Kidney epithelial cell (primary cell): ENCODE data around the gene LYRM9. TPM values are rescaled to one million over a fixed set of nuclear protein-coding genes. Genes with fewer than 3 reads are reported as not detected.

Experiments used
- DNase-seq: peaks from one replicate; pipeline ENCODE4 v3.0.0-alpha.2; 2010; ENCODE audit warnings: low read depth
- H3K27me3 ChIP-seq: 2 replicates; pipeline ENCODE4 v1.6.0; 2011; ENCODE audit warnings: low read length; ENCODE audit not compliant: control insufficient read depth, insufficient read depth
- H3K36me3 ChIP-seq: 2 replicates; pipeline ENCODE4 v1.5.1; 2011; ENCODE audit warnings: low read length; ENCODE audit not compliant: control insufficient read depth, insufficient read depth
- H3K4me3 ChIP-seq: 2 replicates; pipeline ENCODE4 v1.5.1; 2011; ENCODE audit warnings: low read depth, mild to moderate bottlenecking, control low read depth, low read length
- CTCF ChIP-seq: IDR thresholded peaks from 2 replicates; pipeline ENCODE4 v1.5.1; 2011; ENCODE audit warnings: mild to moderate bottlenecking, moderate library complexity, low read length, control low read depth, inconsistent platforms; ENCODE audit not compliant: insufficient read depth, poor library complexity, severe bottlenecking
- total RNA-seq: library from RNA; depleted of rRNA; stranded (reverse); fragments of >200 nt; gene quantifications from 2 replicates; pipeline ENCODE4 v1.2.3, GENCODE V29; 2015

The LYRM9 gene
- total RNA-seq, 1 donor from 2014 or later, result 5.0 TPM

- no peaks in the 10 kb centered on the region for H3K36me3 ChIP-seq
- no peak overlapping the region for H3K4me3 ChIP-seq
- no peak for TF ChIP-seq CTCF
- DNase-seq, result no peak
- H3K27me3 ChIP-seq, result no peaks in the 10 kb centered on the region
Observed at GRCh38 chr17:27868565-27868964, 24.6 kb downstream of the LYRM9 start.

- TF ChIP-seq CTCF, result no peak
- no peaks in the 10 kb centered on the region for H3K27me3 ChIP-seq
- H3K4me3 ChIP-seq, result no peak overlapping the region
- H3K36me3 ChIP-seq, result no peaks in the 10 kb centered on the region
- DNase-seq, result no peak
Observed at GRCh38 chr17:27862840-27863239, 30.3 kb downstream of the LYRM9 start.

GRCh38 chr17:27862004-27862403, 31.2 kb downstream of the LYRM9 start:
- DNase-seq, result no peak
- H3K36me3 ChIP-seq, result no peaks in the 10 kb centered on the region
- no peaks in the 10 kb centered on the region for H3K27me3 ChIP-seq
- TF ChIP-seq CTCF, result no peak
- no peak overlapping the region for H3K4me3 ChIP-seq

DNA sequence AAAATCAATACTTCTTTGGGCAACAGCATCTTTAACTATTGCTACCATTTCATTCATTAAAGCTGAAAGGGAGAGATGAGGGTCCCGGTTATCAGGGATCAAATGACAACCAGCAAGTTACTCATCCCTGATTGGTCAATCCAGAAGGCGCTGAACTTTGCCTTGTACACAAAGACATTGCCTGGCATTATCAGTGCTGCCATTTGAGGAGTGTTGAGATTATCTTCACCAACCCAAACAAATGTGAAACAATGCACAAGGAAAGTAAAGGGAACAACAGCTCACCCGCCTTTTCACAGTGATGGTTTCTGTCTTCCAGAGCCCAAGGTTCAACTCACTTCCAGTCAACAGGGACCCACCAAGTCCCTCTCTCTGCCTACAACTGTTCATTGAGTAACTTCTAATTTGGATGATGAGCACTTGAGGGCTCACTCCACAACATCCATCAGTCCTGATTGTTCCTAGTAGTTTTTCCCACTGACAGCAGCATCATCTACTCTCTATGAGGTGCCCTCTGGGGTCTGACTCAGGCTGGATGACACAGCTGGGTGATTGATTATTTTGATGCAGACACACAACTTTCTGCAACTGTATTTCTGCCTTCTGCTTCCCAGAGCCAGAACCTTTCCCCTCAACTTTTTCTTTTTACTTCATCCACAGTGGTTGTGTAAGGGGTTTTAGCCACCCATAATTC, 32.0 kb downstream of the LYRM9 start:
- no peak for TF ChIP-seq CTCF
- H3K4me3 ChIP-seq, result no peak overlapping the region
- DNase-seq, result no peak
- H3K36me3 ChIP-seq, result no peaks in the 10 kb centered on the region
- no peaks in the 10 kb centered on the region for H3K27me3 ChIP-seq

- no peak for DNase-seq
- no peak for TF ChIP-seq CTCF
- H3K27me3 ChIP-seq, result no peaks in the 10 kb centered on the region
- H3K4me3 ChIP-seq, result no peak overlapping the region
- H3K36me3 ChIP-seq, result no peaks in the 10 kb centered on the region
Observed at GRCh38 chr17:27858621-27859305, 34.4 kb downstream of the LYRM9 start.
